ENCODE results near the gene CILP.
"Not testable (repeated sequence)": the region's sequence is repeated elsewhere in the genome, so short reads cannot be mapped to it uniquely, and the experiment has no call there.

CILP gene

GRCh38 chr15:65248511-65249255, 37.4 kb upstream of the CILP start:
- FAIRE-seq (no peak), DNase-seq (ENCODE audit: insufficient read length, low spot score) (no peak)
- TF ChIP-seq POLR2AphosphoS5 (IDR thresholded peaks at IDR 0.05; ENCODE audit: low read depth, low read length): no peak
- TF ChIP-seq TAF1 (IDR thresholded peaks at IDR 0.05; ENCODE audit: low read depth, low read length): no peak
- no peak for TF ChIP-seq PAX5 (IDR thresholded peaks at IDR 0.05; ENCODE audit: insufficient read depth, low read length, severe bottlenecking)
- TF ChIP-seq SPI1 (IDR thresholded peaks at IDR 0.05; ENCODE audit: low read depth, low read length): no peak
- TF ChIP-seq POU2F2 (IDR thresholded peaks at IDR 0.05; ENCODE audit: low read depth, low read length): no peak
- TF ChIP-seq POLR2A (IDR thresholded peaks at IDR 0.05; ENCODE audit: low read depth, low read length): no peak

- DNase-seq (ENCODE audit: insufficient read length, low spot score): no peak
- no peak for FAIRE-seq
- TF ChIP-seq SPI1 (IDR thresholded peaks at IDR 0.05; ENCODE audit: low read depth, low read length): no peak
- TF ChIP-seq POLR2A (IDR thresholded peaks at IDR 0.05; ENCODE audit: low read depth, low read length): no peak
- TF ChIP-seq PAX5 (IDR thresholded peaks at IDR 0.05; ENCODE audit: insufficient read depth, low read length, severe bottlenecking): no peak
- no peak for TF ChIP-seq TAF1 (IDR thresholded peaks at IDR 0.05; ENCODE audit: low read depth, low read length)
Measured at GRCh38 chr15:65246939-65247338, 35.7 kb upstream of the CILP start.

DNA sequence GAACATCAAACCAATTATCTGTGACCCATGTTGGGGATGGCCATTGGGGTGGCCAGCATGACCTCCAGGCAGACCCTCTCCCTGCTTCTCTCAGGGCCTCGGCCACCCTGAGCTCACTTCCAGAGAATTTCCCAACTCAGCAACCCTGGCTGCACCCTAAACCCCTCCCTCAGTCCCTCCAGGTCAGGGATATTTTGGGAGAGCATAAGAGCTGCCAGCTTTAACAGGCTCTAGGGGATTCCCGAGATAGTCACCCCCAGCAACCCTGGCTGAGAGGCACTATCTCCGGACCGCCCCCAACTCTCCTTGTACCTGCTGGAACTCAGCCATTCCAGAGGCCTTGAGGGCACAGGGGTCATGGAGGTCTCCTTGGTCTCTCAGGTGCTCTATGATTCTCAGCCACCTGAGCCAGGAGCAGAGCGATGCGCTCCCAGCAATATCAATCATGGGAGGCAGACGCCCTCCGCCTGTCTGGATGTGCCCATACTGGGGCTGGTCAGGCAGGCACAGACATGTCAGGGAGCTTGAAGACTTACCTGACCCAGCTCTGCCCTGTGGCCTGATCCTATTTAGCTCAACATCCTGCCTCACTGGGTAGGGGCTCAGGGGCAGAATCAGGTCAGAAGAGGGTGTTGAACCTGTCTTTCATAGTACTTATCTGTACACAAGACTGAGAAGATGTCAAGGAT, 34.9 kb upstream of the CILP start:
- DNase-seq (ENCODE audit: insufficient read length, low spot score): no peak
- TF ChIP-seq POLR2AphosphoS5 (IDR thresholded peaks at IDR 0.05; ENCODE audit: low read depth, low read length) (no peak), TAF1 (IDR thresholded peaks at IDR 0.05; ENCODE audit: low read depth, low read length) (no peak), PAX5 (IDR thresholded peaks at IDR 0.05; ENCODE audit: insufficient read depth, low read length, severe bottlenecking) (no peak), SPI1 (IDR thresholded peaks at IDR 0.05; ENCODE audit: low read depth, low read length) (no peak), POLR2A (IDR thresholded peaks at IDR 0.05; ENCODE audit: low read depth, low read length) (no peak), POU2F2 (IDR thresholded peaks at IDR 0.05; ENCODE audit: low read depth, low read length) (no peak)
- FAIRE-seq: no peak

DNA sequence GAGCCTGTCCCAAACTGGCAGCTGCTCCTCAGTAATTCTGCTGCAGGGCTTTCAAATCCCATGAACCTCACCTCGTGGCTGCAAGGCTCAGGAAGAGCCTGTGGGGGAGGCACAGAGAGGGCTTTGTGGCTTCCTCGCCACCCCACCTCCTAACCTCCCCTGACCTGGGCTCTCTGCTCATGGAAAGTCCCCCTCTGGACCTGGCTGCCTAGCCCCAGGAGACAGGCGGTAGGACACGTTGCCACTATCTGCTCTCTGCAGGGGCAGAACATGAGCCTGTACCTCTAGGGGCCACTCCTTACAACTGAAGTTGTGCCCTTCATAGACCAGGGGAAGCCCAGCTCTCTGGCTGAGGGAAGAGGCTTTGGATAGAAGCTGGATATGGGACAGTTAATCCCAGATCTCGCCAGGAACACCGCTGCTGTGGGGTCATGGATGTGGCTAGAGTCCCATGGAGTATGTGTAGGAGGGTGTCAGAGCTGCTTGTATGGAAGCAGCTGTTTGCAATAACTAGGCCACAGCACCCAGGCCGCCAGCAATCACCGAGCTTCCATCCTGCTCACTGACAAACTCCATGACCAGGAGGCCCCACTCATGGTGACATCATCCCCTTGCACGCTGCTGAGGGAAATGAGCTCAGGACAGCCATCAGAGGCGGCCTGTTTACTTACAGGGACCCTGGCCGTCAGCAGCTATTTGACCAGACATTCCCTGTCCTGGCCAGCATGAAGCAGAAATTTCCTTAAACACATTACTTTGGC, 34.0 kb upstream of the CILP start:
- TF ChIP-seq POLR2A (IDR thresholded peaks at IDR 0.05; ENCODE audit: low read depth, low read length): no peak
- TF ChIP-seq POU2F2 (IDR thresholded peaks at IDR 0.05; ENCODE audit: low read depth, low read length): no peak
- no peak for TF ChIP-seq PAX5 (IDR thresholded peaks at IDR 0.05; ENCODE audit: insufficient read depth, low read length, severe bottlenecking)
- no peak for TF ChIP-seq TAF1 (IDR thresholded peaks at IDR 0.05; ENCODE audit: low read depth, low read length)
- no peak for TF ChIP-seq POLR2AphosphoS5 (IDR thresholded peaks at IDR 0.05; ENCODE audit: low read depth, low read length)
- no peak for TF ChIP-seq SPI1 (IDR thresholded peaks at IDR 0.05; ENCODE audit: low read depth, low read length)
- FAIRE-seq: no peak
- no peak for DNase-seq (ENCODE audit: insufficient read length, low spot score)

GRCh38 chr15:65244638-65245037, 33.4 kb upstream of the CILP start:
- TF ChIP-seq TAF1 (IDR thresholded peaks at IDR 0.05; ENCODE audit: low read depth, low read length): no peak
- TF ChIP-seq PAX5 (IDR thresholded peaks at IDR 0.05; ENCODE audit: insufficient read depth, low read length, severe bottlenecking): no peak
- no peak for TF ChIP-seq POLR2AphosphoS5 (IDR thresholded peaks at IDR 0.05; ENCODE audit: low read depth, low read length)
- no peak for TF ChIP-seq POLR2A (IDR thresholded peaks at IDR 0.05; ENCODE audit: low read depth, low read length)
- no peak for TF ChIP-seq POU2F2 (IDR thresholded peaks at IDR 0.05; ENCODE audit: low read depth, low read length)
- no peak for TF ChIP-seq SPI1 (IDR thresholded peaks at IDR 0.05; ENCODE audit: low read depth, low read length)
- no peak for FAIRE-seq
- no peak for DNase-seq (ENCODE audit: insufficient read length, low spot score)

DNA sequence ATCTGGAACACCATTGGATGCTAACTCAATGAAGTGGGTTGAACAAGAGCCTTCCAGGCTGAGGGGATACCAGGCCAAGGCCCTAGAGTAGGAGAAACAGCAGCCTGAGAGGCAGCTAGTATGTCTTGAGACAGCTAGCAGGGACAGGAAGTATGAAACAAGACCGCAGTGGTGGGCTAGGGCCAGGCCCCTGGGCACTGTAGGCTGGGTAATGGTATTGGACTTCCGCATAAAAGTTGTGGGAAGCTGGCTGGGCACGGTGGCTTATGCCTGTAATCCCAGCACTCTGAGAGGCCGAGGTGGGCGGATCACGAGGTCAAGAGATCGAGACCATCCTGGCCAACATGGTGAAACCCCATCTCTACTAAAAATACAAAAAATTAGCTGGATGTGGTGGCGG, 25.2 kb upstream of the CILP start:
- not testable (repeated sequence) for FAIRE-seq

GRCh38 chr15:65233696-65234095, 22.4 kb upstream of the CILP start:
- no peak for TF ChIP-seq POLR2A (IDR thresholded peaks at IDR 0.05; ENCODE audit: low read depth, low read length)
- no peak for TF ChIP-seq PAX5 (IDR thresholded peaks at IDR 0.05; ENCODE audit: insufficient read depth, low read length, severe bottlenecking)
- no peak for TF ChIP-seq SPI1 (IDR thresholded peaks at IDR 0.05; ENCODE audit: low read depth, low read length)
- no peak for DNase-seq (ENCODE audit: insufficient read length, low spot score)
- FAIRE-seq: no peak

More for the DNA sequence above, 25.2 kb upstream of the CILP start:
- not testable (repeated sequence) for DNase-seq (ENCODE audit: insufficient read length, low spot score)

DNA sequence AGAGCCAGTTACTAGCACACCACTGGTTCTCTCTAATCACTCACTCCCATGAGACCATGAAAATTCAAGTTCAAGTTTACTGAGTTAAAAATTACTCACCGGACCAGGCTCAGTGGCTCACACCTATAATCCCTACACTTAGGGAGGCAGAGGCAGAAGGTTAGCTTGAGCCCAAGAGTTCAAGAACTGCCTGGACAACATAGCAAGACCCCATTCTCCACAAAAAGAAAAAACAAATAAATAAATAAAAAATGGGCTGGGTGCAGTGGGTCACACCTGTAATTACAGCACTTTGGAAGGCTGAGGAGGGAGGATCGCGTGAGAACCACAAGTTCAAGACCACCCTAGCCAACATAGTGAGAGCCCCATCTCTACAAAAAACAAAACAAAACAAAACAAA, 21.2 kb upstream of the CILP start:
- DNase-seq (ENCODE audit: insufficient read length, low spot score): no peak
- no peak for FAIRE-seq
- no peak for TF ChIP-seq TAF1 (IDR thresholded peaks at IDR 0.05; ENCODE audit: low read depth, low read length)
- TF ChIP-seq PAX5 (IDR thresholded peaks at IDR 0.05; ENCODE audit: insufficient read depth, low read length, severe bottlenecking): no peak
- no peak for TF ChIP-seq POU2F2 (IDR thresholded peaks at IDR 0.05; ENCODE audit: low read depth, low read length)
- no peak for TF ChIP-seq SPI1 (IDR thresholded peaks at IDR 0.05; ENCODE audit: low read depth, low read length)
- TF ChIP-seq POLR2A (IDR thresholded peaks at IDR 0.05; ENCODE audit: low read depth, low read length): no peak
- no peak for TF ChIP-seq POLR2AphosphoS5 (IDR thresholded peaks at IDR 0.05; ENCODE audit: low read depth, low read length)

DNA sequence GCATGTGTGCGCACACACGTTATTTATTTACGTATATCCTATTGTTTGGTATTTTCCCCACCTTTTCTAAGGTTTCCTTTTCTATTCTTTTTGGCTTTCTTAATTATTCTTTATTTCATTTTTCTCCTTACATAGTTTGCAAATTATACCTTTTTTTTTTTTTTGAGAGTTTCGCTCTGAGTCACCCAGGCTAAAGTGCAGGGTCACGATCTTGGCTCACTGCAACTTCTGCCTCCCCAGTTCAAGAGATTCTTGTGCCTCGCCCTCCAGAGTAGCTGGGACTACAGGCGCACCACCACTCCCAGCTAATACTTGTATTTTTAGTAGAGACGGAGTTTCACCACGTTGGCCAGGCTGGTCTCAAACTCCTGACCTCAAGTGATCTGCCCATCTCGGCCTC, 20.0 kb upstream of the CILP start:
- FAIRE-seq: no peak
- TF ChIP-seq POLR2A (IDR thresholded peaks at IDR 0.05; ENCODE audit: low read depth, low read length) (no peak), POU2F2 (IDR thresholded peaks at IDR 0.05; ENCODE audit: low read depth, low read length) (no peak), TAF1 (IDR thresholded peaks at IDR 0.05; ENCODE audit: low read depth, low read length) (no peak), PAX5 (IDR thresholded peaks at IDR 0.05; ENCODE audit: insufficient read depth, low read length, severe bottlenecking) (no peak), POLR2AphosphoS5 (IDR thresholded peaks at IDR 0.05; ENCODE audit: low read depth, low read length) (no peak), SPI1 (IDR thresholded peaks at IDR 0.05; ENCODE audit: low read depth, low read length) (no peak)
- no peak for DNase-seq (ENCODE audit: insufficient read length, low spot score)

DNA sequence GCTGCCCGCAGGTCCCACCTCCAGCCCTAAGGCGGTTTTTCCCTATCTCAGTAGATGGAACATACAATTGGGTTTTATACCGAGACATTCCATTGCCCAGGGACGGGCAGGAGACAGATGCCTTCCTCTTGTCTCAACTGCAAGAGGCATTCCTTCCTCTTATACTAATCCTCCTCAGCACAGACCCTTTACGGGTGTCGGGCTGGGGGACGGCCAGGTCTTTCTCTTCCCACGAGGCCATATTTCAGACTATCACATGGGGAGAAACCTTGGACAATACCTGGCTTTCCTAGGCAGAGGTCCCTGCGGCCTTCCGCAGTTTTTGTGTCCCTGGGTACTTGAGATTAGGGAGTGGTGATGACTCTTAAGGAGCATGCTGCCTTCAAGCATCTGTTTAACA, 15.6 kb upstream of the CILP start:
- FAIRE-seq; DNase-seq (ENCODE audit: insufficient read length, low spot score): not testable (repeated sequence)
